Measurements from ENCODE around the gene HARS1. TPM values are rescaled to one million over a fixed set of nuclear protein-coding genes. Genes with fewer than 3 reads are reported as not detected.
"Not testable (repeated sequence)": the region's sequence is repeated elsewhere in the genome, so short reads cannot be mapped to it uniquely, and the experiment has no call there.

Gene HARS1
- total and polyA plus RNA-seq, 2 donors (not counting 3 experiments of a cell fraction or from before 2014, with no cell fraction given), result 65.2 to 104 TPM

- POLR2A ChIA-PET, result interaction anchor here (0.7 to 1.4 kb wide), 3 partner anchors 11 to 20 kb away, joined by 3 to 8 read pairs (median 4); partner anchors contain the start of genes HARS1, HARS2 and ZMAT2
Observed at GRCh38 chr5:140710899-140711552, 19.9 kb upstream of the HARS1 start.

DNA sequence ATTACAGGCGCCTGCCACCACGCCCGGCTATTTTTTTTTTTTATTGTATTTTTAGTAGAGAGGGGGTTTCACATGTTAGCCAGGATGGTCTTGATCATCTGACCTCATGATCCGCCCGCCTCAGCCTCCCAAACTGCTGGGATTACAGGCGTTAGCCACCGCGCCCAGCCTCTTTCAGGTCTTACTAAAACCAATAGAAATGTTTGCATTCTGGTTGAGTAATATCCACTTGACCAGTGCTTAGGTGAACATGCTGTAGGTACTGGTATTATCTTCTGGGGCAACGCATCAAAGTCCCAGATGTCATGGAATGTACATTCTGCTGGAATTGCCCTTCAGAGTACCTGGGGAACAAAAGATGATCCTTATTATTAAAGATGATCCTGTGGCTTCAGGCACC is 17.6 kb upstream of the HARS1 start:
- dilution Hi-C loops (cut with MboI; ENCODE audit: extremely low pct_ligation_motif_present, low sequenced_read_pairs); H3K79me2 ChIP-seq (ENCODE audit: control insufficient read depth, insufficient read depth, low read length); H3K27me3 ChIP-seq (ENCODE audit: control insufficient read depth in 2 of 2, insufficient read depth in 2 of 2, low read length in 2 of 2); H3K4me3 ChIP-seq (replicated peaks in 1 of 3; ENCODE audit: insufficient read depth in 1 of 3, low read depth in 1 of 3, low read length in 3 of 3); intact Hi-C loops (cut with micrococcal nuclease); POLR2A ChIA-PET; DNase-seq (ENCODE audit: low read depth, low spot score); H3K9me1 ChIP-seq (replicated peaks; ENCODE audit: control insufficient read depth, extremely low read depth, insufficient read depth, low read length); H3K9ac ChIP-seq (replicated peaks; ENCODE audit: extremely low read depth, insufficient read depth, low read length); H3K27ac ChIP-seq (ENCODE audit: insufficient read depth, low read depth, low read length); BruUV-seq (replicated peaks); H3K4me2 ChIP-seq (ENCODE audit: insufficient read depth, low read length); H2AFZ ChIP-seq (ENCODE audit: low read depth, low read length); H3K9me3 ChIP-seq (replicated peaks; ENCODE audit: control insufficient read depth, insufficient read depth, low read length); H4K20me1 ChIP-seq (replicated peaks; ENCODE audit: control insufficient read depth, extremely low read depth, insufficient read depth, low read length); FAIRE-seq; CTCF ChIA-PET: not testable (repeated sequence)
- Histone ChIP-seq H3K4me1 (ENCODE audit: control insufficient read depth, extremely low read depth, insufficient read depth, low read length) (peaks cover 10% of the 10 kb centered on the region), H3K36me3 (ENCODE audit: control insufficient read depth in 2 of 2, extremely low read depth in 1 of 2, insufficient read depth in 2 of 2, low read length in 2 of 2) (peaks cover 14 to 25% of the 10 kb centered on the region in 2 experiments)

More at GRCh38 chr5:140710899-140711552, 19.9 kb upstream of the HARS1 start:
- dilution Hi-C loops (cut with MboI; ENCODE audit: extremely low pct_ligation_motif_present, low sequenced_read_pairs), result no loop called here
- Histone ChIP-seq H3K4me3 (replicated peaks in 1 of 3; ENCODE audit: insufficient read depth in 1 of 3, low read depth in 1 of 3, low read length in 3 of 3) (peak overlapping the region; percentile 84 to 95 (median 93)), H3K79me2 (ENCODE audit: control insufficient read depth, insufficient read depth, low read length) (no peaks in the 10 kb centered on the region), H3K4me2 (ENCODE audit: insufficient read depth, low read length) (peak overlapping the region; percentile 98), H3K9me3 (replicated peaks; ENCODE audit: control insufficient read depth, insufficient read depth, low read length) (no peaks in the 10 kb centered on the region), H3K9me1 (replicated peaks; ENCODE audit: control insufficient read depth, extremely low read depth, insufficient read depth, low read length) (no peaks in the 10 kb centered on the region), H3K36me3 (ENCODE audit: control insufficient read depth in 2 of 2, extremely low read depth in 1 of 2, insufficient read depth in 2 of 2, low read length in 2 of 2) (peaks cover under 1 to 5% of the 10 kb centered on the region in 2 experiments), H4K20me1 (replicated peaks; ENCODE audit: control insufficient read depth, extremely low read depth, insufficient read depth, low read length) (no peaks in the 10 kb centered on the region), H3K4me1 (ENCODE audit: control insufficient read depth, extremely low read depth, insufficient read depth, low read length) (peaks cover 10% of the 10 kb centered on the region), H3K9ac (replicated peaks; ENCODE audit: extremely low read depth, insufficient read depth, low read length) (peak overlapping the region; percentile 80), H3K27ac (ENCODE audit: insufficient read depth, low read depth, low read length) (peak overlapping the region; percentile 90), H2AFZ (ENCODE audit: low read depth, low read length) (peak overlapping the region; percentile 100), H3K27me3 (ENCODE audit: control insufficient read depth in 2 of 2, insufficient read depth in 2 of 2, low read length in 2 of 2) (no peaks in the 10 kb centered on the region)
- CTCF ChIA-PET, result interaction anchor here (0.8 to 3.1 kb wide), 8 partner anchors 9 to 365 kb away, joined by 3 to 13 read pairs (median 8); partner anchors contain the start of genes HBEGF, WDR55 and ZMAT2
- no TSS peak for BruUV-seq (replicated peaks)
- intact Hi-C loops (cut with micrococcal nuclease), result loop anchor here (1.0 to 5.0 kb wide), 5 partner anchors 11 to 851 kb away; partner anchors contain the start of genes HARS1, HARS2, IK and NDUFA2
- TF ChIP-seq, protein P1, sequence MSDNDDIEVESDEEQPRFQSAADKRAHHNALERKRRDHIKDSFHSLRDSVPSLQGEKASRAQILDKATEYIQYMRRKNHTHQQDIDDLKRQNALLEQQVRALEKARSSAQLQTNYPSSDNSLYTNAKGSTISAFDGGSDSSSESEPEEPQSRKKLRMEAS (IDR thresholded peaks at IDR 0.05; ENCODE audit: insufficient read depth, insufficient read length), result no peak
- peak; percentile 55 for TF ChIP-seq POLR2AphosphoS5 (IDR thresholded peaks at IDR 0.05; ENCODE audit: insufficient read depth, low read depth, low read length)
- TF ChIP-seq CTCF (IDR thresholded peaks at IDR 0.05; ENCODE audit: extremely low read depth in 1 of 2, insufficient read depth in 1 of 2, low read depth in 1 of 2, low read length in 2 of 2), result no peak
- no peak for TF ChIP-seq POLR2A (IDR thresholded peaks at IDR 0.05; ENCODE audit: low read depth, low read length)
- TF ChIP-seq EZH2 (IDR thresholded peaks at IDR 0.05; ENCODE audit: borderline replicate concordance, low read depth, low read length, severe bottlenecking), result no peak
- peak; percentile 97 for TF ChIP-seq FOS (IDR thresholded peaks at IDR 0.05; ENCODE audit: borderline replicate concordance, insufficient read depth, low read length)
- TF ChIP-seq MYC (IDR thresholded peaks at IDR 0.05; ENCODE audit: low read depth, low read length), result no peak
- TF ChIP-seq JUN (IDR thresholded peaks at IDR 0.05; ENCODE audit: borderline replicate concordance, insufficient read depth, insufficient read length, low read depth), result peak; percentile 94
- TF ChIP-seq GATA2 (IDR thresholded peaks at IDR 0.05; ENCODE audit: insufficient read depth, insufficient read length, low read depth, low read length), result peak; percentile 21
- FAIRE-seq (peak; percentile 85), DNase-seq (ENCODE audit: low read depth, low spot score) (peak; percentile 100)
